ENCODE data around the gene CD47.

DNA sequence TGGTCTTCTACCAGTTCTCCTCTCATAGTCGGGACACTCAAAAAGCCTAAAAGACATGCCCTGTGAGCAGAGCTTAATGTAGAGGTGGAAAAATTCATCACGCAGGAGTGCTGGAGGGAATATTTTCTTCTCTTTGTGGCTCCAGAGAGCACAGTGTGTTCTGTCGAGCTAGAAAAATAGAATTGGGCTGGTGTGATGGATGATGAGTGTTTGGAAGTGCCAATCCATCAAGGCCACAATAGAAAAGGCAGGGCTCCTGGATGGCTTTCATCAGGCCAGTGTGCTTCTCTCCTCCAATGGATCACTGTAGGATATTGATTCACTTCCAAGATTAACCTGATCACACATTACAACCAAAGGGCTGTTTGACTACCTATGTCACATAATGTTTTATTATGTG is 65.7 kb downstream of the CD47 start:
- TF ChIP-seq POLR2AphosphoS5 (IDR thresholded peaks at IDR 0.05; ENCODE audit: low read length): no peak
- TF ChIP-seq, protein P1, sequence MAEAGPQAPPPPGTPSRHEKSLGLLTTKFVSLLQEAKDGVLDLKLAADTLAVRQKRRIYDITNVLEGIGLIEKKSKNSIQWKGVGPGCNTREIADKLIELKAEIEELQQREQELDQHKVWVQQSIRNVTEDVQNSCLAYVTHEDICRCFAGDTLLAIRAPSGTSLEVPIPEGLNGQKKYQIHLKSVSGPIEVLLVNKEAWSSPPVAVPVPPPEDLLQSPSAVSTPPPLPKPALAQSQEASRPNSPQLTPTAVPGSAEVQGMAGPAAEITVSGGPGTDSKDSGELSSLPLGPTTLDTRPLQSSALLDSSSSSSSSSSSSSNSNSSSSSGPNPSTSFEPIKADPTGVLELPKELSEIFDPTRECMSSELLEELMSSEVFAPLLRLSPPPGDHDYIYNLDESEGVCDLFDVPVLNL (IDR thresholded peaks at IDR 0.05; ENCODE audit: low read depth, low read length): no peak
- TF ChIP-seq EZH2 (IDR thresholded peaks at IDR 0.05; ENCODE audit: borderline replicate concordance, control insufficient read depth, low read depth, low read length): no peak
